ENCODE data around the gene REPS2.
"Not testable (repeated sequence)": the region's sequence is repeated elsewhere in the genome, so short reads cannot be mapped to it uniquely, and the experiment has no call there.

REPS2 gene

DNA sequence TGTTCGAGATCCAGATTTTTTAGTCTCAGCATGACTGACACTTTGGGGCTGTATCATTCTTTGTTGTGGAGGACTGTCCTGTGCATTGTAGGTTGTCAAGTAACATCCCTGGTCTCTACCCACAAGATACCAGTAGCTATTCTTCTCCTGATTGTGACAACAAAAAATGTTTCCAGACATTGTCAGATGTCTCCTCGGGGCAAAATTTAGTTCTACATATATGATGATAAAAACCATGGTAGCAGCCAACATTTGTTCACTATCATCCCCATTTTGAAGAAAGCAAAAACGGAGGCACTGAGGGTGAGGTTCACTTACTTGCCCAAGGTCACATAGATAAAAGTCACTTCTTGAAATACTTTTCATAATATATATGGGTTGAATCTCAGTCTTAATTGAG lies 11.3 kb downstream of the REPS2 start:
- no peak for DNase-seq
- in situ Hi-C loops (cut with HindIII; ENCODE audit: low pct_ligation_motif_present, low pct_unique_long_range_greater_than_20kb, low sequenced_read_pairs) = no loop called here

DNA sequence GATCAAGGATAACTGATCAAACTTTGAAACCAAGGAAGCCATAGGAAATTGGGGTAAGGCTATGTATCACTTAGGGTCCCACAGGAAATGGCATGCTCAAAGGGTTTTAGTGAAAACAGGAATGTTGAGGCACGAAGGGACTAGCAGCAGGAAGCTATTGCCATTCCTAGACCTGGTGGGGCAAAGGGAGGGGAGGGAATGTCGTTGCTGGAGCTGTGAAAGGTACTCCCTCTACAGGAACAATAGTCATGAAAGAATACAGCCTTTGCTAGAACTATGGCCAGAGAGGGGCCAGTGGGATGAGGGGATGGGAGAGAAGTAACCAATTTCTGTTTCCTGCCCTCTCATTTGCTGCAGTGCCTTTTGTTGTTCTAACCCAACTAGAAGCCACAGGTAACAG lies 11.9 kb downstream of the REPS2 start:
- in situ Hi-C loops (cut with HindIII; ENCODE audit: low pct_ligation_motif_present, low pct_unique_long_range_greater_than_20kb, low sequenced_read_pairs) = no loop called here
- no peak for DNase-seq

DNA sequence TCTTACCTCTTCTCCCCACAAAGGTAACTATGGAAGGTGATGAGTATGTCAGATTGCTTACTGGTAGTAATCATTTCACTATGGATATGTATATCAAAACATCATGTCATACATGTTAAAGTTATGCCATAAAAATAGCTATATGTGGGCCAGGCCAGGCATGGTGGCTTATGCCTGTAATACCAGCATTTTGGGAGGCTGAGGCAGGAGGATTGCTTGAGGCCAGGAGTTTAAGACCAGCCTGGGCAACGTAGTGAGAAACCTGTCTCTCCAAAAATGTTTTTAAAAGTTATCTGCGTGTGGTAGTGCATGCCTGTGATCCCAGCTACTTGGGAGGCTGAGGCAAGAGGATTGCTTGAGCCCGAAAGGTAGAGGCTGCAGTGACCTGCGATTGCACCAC lies 16.2 kb downstream of the REPS2 start:
- in situ Hi-C loops (cut with HindIII; ENCODE audit: low pct_ligation_motif_present, low pct_unique_long_range_greater_than_20kb, low sequenced_read_pairs) = not testable (repeated sequence)

DNA sequence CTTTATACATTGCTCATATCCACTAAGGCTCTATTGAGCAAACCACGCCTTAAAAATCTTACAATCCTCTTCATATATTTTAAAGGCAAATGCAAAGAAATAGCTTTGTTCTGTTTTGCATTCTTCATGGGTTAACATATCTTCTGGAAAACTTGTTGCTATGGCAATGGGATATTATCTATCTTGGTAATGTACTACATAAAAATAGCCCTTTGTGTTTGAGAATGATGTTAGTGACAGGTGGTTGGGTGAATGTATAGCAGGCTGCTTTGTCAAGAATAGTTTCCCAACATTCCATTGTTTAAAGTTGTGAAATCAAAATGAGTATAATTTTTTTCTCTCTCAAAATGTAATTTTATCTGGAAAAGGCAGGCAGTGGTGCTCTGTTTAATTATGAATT lies 16.8 kb downstream of the REPS2 start:
- DNase-seq = no peak
- in situ Hi-C loops (cut with HindIII; ENCODE audit: low pct_ligation_motif_present, low pct_unique_long_range_greater_than_20kb, low sequenced_read_pairs) = no loop called here

More for the DNA sequence above, 16.2 kb downstream of the REPS2 start:
- not testable (repeated sequence) for DNase-seq

DNA sequence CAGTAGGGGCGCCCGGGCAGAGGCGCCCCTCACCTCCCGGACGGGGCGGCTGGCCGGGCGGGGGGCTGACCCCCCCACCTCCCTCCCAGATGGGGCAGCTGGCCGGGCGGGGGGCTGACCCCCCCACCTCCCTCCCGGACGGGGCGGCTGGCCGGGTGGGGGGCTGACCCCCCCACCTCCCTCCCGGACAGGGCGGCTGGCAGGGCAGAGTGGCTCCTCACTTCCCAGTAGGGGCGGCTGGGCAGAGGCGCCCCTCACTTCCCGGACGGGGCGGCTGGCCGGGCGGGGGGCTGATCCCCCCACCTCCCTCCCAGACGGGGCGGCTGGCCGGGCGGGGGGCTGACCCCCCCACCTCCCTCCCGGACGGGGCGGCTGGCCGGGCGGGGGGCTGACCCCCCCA lies 18.5 kb downstream of the REPS2 start:
- in situ Hi-C loops (cut with HindIII; ENCODE audit: low pct_ligation_motif_present, low pct_unique_long_range_greater_than_20kb, low sequenced_read_pairs); DNase-seq: not testable (repeated sequence)

DNA sequence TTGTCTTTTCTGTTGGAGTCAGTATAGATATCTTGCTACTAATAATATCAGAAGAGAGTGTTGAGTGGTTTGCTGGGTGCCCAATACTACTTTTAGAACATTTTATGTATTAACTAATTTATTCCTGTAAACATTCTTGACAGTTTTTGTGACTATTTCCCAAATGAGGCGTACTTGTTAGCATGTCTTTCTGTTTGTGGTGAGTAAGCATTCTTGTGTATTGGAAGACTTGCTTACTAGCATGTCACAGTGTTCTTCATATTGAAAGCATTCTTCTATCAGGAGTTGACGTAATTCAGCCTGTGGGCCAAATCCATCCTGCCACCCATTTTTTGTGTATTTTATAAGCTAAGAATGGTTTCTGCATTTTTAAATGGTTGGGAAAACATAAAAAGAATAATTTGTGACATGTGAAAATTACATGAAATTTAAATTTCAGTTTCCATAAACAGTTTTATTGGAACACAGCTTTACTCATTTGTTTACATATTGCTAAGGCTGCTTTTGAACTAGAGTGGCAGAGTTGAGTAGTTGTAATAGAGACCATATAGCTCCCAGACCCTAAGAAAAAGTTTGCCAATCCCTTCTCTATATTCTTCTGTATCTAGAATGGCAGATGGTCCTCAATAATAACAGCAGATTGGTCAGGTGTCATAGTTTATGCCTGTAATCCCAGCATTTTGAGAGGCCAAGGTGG lies 20.4 kb downstream of the REPS2 start:
- DNase-seq = no peak
- in situ Hi-C loops (cut with HindIII; ENCODE audit: low pct_ligation_motif_present, low pct_unique_long_range_greater_than_20kb, low sequenced_read_pairs) = no loop called here

DNA sequence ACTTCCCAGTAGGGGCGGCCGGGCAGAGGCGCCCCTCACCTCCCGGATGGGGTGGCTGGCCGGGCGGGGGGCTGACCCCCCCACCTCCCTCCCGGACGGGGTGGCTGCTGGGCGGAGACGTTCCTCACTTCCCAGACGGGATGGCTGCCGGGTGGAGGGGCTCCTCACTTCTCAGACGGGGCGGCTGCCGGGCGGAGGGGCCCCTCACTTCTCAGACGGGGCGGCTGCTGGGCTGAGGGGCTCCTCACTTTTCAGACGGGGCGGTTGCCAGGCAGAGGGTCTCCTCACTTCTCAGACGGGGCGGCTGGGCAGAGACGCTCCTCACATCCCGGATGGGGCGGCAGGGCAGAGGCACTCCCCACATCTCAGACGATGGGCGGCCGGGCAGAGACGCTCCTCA lies 22.3 kb downstream of the REPS2 start:
- in situ Hi-C loops (cut with HindIII; ENCODE audit: low pct_ligation_motif_present, low pct_unique_long_range_greater_than_20kb, low sequenced_read_pairs); DNase-seq: not testable (repeated sequence)

DNA sequence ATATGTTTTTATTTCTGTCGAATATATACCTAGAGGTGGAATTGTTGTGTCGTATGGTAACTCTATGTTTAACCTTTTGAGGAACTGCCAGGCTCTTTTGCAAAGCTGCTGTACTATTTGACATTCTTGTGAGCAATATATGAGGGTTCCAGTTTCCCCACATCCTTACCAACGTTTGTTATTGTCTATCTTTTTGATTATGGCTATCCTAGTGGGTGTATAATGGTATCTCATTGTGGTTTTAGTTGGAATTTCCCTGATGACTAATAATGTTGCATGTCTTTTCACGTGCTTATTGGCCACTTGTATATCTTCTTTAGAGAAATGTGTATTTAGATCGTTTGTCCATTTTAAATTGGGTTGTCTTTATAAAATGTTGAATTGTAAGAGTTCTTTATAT lies 24.5 kb downstream of the REPS2 start:
- no peak for DNase-seq
- in situ Hi-C loops (cut with HindIII; ENCODE audit: low pct_ligation_motif_present, low pct_unique_long_range_greater_than_20kb, low sequenced_read_pairs) = no loop called here

DNA sequence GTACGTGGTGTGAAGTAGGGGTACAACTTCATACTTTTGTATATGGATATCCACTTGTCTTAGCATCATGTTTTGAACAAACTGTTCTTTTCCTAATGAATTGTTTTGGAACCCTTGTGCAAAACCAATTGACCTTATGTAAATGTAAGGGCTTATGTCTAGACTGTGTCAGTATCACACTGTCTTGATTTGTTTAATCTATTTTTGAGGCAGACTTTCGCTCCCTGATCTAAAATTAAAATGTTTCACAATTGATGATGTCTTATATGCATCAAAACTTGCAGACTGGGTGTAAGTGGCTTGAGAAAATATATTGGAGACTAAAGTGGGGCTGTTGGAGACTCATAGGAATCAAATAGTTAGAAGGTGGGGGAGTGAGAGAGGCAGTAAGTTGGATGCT lies 25.2 kb downstream of the REPS2 start:
- in situ Hi-C loops (cut with HindIII; ENCODE audit: low pct_ligation_motif_present, low pct_unique_long_range_greater_than_20kb, low sequenced_read_pairs) = no loop called here
- DNase-seq = no peak

DNA sequence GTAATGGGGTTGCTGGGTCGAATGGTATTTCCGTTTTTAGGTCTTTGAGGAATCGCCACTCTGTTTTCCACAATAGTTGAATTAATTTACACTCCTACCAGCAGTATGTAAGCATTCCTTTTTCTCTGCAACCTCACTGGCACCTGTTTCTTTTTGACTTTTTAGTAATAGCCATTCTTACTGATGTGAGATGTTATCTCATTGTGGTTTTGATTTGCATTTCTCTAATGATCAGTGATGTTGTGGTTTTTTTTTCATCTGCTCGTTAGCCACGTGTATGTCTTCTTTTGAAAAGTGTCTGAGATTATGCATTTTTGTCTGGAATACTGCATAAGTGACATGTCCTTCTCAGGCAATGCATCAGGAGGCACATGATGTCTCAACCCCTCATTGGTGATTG lies 28.8 kb downstream of the REPS2 start:
- in situ Hi-C loops (cut with HindIII; ENCODE audit: low pct_ligation_motif_present, low pct_unique_long_range_greater_than_20kb, low sequenced_read_pairs) = no loop called here
- no peak for DNase-seq

DNA sequence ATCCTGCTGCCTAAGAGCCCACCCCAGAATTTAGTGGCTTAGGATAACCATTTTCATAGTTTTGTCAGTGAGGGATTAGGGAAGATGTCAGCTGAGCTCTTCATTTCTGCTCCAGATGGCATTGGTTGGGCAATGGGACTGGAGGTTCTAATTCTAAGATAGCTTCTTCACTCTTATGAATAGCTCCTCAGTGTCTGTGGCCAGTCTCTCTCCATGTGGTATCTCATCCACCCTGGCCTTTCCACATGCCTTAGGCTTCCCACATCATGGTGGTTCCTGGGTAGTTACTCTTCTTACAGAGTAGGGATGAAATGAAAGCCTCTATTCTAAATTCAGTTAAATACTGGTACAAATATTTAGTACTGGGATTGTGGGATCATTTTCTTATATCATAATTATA lies 31.3 kb downstream of the REPS2 start:
- in situ Hi-C loops (cut with HindIII; ENCODE audit: low pct_ligation_motif_present, low pct_unique_long_range_greater_than_20kb, low sequenced_read_pairs) = no loop called here
- no peak for DNase-seq

DNA sequence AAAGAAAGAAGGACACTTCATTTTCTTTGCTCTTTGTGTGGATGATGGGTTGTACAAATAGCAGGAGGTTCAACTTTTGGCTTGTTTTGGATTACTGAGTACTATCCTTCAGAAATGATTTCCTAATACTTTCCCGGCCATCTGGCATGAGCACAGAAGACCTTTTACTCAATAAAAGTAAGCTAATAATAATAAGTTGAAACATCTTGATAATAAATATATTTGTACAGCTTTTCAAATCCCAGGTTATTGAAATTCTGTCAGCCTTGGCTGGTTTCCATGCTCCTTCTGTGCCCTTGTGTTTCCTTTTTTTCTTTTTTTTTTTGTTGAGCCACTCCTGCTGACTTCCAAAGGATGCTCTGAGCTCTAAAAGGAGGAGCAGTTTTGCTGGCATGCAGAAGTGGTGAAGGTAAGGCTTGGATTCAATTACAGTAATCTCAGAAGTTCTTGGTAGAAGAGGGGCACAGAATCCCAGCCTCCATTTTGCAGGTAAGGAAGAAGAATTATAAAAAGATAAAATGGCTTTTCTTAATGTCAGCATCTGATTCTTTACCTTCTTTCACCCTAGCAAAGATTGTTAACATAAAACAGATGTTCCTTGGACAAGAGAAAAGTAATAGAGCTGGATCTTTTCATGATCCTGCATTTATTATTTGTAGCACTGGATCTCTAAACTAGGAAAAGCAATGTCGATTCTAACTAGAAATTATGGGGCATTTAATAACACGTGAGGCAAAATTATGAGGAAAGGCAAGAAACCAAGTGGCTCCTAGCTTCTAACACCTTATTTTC lies 31.9 kb downstream of the REPS2 start:
- in situ Hi-C loops (cut with HindIII; ENCODE audit: low pct_ligation_motif_present, low pct_unique_long_range_greater_than_20kb, low sequenced_read_pairs) = no loop called here
- no peak for DNase-seq

DNA sequence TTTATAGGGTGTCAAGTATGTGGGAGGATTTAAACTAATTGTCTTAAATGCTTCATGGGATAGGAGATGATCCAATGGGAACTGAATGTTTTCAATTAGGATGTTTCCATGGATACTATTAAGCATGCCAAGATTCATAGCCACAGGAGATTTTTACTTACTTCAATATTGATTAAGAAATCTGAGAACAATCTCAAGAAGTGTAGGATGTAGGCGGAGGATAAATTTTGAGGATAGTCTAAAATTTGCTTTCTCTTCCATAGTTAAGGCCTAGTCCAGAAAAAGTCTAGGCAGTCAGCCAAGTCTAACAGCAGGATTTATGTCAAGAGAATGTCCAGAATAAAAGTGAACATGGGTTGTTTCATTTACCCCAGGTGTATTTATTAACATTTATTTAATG lies 32.8 kb downstream of the REPS2 start:
- no peak for DNase-seq
- in situ Hi-C loops (cut with HindIII; ENCODE audit: low pct_ligation_motif_present, low pct_unique_long_range_greater_than_20kb, low sequenced_read_pairs) = no loop called here

DNA sequence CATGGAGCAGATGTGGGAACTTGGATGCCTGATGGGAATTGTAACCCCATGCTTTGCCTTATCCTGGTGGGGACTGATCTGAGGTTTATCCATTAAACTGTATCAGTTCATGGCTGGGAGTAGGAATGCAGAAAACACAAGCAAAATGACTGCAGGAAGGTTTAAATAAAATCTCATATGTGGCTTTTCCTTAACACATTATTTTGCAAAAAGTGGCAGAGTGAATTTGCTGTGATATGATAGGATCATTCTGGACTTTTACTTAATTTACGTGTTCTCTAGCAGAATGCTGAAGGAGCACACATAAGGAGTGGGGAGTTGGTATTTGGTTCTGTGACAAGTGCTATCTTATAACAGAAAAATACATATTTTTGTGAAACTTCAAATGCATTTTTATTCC lies 34.8 kb downstream of the REPS2 start:
- in situ Hi-C loops (cut with HindIII; ENCODE audit: low pct_ligation_motif_present, low pct_unique_long_range_greater_than_20kb, low sequenced_read_pairs) = no loop called here
- DNase-seq = no peak

DNA sequence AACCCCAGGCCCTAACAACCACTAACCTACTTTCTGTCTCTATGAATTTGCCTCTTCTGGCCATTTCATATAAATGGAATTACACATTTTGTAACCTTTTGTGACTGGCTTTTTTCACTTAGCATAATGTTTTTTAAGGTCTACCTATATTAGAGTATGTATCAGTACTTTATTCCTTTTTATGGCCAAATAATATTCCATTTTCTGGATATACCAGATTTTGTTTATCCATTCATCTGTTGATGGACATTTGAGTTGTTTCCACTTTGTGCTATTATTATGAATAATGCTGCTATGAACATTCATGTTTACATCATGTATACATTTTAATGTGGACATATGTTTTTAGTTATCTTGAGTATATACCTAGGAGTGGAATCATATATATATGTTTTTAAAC lies 35.5 kb downstream of the REPS2 start:
- in situ Hi-C loops (cut with HindIII; ENCODE audit: low pct_ligation_motif_present, low pct_unique_long_range_greater_than_20kb, low sequenced_read_pairs) = no loop called here
- no peak for DNase-seq

DNA sequence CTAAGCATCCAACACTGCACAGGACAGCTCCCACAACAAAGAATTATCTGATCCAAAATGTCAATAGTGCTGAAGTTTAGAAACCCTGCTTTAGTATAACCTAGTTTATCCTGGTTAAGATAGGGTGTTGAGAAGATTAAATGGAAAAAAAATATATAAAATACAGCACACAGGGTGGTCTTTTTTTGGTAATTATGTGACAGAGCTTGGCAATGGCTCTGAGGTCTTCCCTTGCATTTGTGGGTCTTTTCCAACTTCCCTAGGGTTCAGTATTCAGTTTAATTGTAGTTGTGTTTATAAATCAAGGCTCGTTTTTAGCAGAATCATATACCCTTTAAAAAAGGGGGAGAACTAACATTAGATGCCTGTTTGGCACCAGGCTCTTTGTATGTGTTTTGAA lies 36.6 kb downstream of the REPS2 start:
- in situ Hi-C loops (cut with HindIII; ENCODE audit: low pct_ligation_motif_present, low pct_unique_long_range_greater_than_20kb, low sequenced_read_pairs) = no loop called here

DNA sequence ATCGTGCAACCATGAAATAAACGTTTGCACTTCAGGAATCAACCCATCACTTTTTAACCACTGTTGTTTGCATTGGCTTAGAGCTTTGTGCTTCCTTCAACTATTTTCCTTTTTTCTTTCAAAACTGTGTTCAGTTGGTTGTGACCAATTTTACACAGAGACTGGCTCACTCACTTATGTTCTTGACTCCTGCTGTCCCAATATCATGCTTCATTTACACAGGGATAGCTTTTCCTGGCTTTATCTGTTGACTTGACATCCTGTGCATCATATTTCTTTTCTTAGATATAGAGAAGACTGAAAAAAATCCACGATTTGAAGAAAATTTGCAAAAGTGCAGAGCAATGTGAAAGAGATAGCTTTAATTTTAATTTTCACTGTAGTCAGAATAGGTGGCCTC lies 38.8 kb downstream of the REPS2 start:
- in situ Hi-C loops (cut with HindIII; ENCODE audit: low pct_ligation_motif_present, low pct_unique_long_range_greater_than_20kb, low sequenced_read_pairs) = no loop called here
- no peak for DNase-seq

More for the DNA sequence above, 36.6 kb downstream of the REPS2 start:
- no peak for DNase-seq

DNA sequence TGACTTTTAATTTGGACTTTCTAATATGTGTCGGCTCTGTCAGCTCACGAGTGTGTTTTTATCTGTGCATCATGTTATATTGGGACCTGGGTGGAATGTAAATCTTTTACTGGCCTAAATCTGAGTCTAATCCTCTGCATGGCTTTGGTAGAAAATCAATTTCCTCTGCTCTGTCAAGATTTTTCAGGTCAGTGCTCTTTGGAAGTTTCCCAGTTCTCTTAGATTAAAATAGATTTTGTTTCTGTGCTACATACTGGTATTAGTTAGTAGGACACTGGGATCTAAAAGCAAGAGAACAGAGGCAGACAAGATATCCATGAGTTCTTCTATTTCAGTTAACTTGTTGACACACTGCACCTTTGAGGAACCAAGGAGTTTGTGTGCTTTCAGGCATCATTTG lies 39.7 kb downstream of the REPS2 start:
- DNase-seq = no peak
- in situ Hi-C loops (cut with HindIII; ENCODE audit: low pct_ligation_motif_present, low pct_unique_long_range_greater_than_20kb, low sequenced_read_pairs) = no loop called here

DNA sequence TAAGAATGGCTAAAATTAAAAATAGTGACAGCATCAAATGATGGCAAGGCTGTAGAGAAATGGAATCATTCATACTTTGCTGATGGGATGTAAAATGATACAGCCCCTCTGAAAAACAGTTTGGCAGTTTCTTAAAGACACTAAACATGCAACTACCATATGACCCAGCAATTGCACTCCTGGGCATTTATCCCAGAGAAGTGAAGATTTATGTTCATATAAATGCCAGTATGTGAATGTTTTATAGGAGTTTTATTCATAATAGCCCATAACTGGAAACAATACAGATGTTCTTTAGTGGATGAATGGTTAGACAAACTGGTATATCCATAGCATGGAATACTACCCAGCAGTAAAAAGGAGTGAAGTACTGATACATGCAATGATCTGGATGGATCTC lies 43.3 kb downstream of the REPS2 start:
- in situ Hi-C loops (cut with HindIII; ENCODE audit: low pct_ligation_motif_present, low pct_unique_long_range_greater_than_20kb, low sequenced_read_pairs) = no loop called here
- no peak for DNase-seq

DNA sequence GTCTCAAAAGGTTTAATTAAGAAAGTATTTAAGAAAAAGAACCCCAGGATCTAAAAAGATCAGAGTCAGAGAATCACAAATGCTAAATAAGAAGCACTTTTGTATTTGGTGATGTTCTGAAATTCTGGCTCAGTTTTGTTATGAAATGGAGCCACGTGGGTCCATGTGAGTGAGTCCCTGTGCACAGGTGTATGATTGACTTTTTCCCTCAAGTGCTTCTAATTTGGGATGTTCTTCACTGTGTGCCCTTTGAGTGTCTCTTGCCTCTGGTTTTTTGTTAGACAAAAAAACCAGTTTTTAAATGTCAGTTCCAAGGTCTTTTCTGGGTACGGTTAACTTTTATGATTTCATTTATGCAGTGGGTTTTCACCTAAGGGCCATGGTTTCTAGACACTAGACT lies 44.4 kb downstream of the REPS2 start:
- no peak for DNase-seq
- in situ Hi-C loops (cut with HindIII; ENCODE audit: low pct_ligation_motif_present, low pct_unique_long_range_greater_than_20kb, low sequenced_read_pairs) = no loop called here
